LNCaP clone FGC (cell line): ENCODE measurements around the gene N4BP3.

Experiments used
- DNase-seq: peaks from one replicate; pipeline ENCODE4 v3.0.0-alpha.2; 2011; ENCODE audit warnings: low read depth
- H3K4me3 ChIP-seq: 2 replicates; pipeline ENCODE4 v1.5.1; 2011; ENCODE audit warnings: mild to moderate bottlenecking, low read depth, low read length, control low read depth
- TF ChIP-seq, protein P1 (sequence below): IDR thresholded peaks from 2 replicates; pipeline ENCODE4 v1.5.1; 2012; ENCODE audit warnings: mild to moderate bottlenecking; ENCODE audit not compliant: control insufficient read depth, insufficient read depth; ENCODE audit errors: extremely low read depth

N4BP3 gene

GRCh38 chr5:178163772-178164735 is 50.7 kb downstream of the N4BP3 start:
- TF ChIP-seq, protein P1, sequence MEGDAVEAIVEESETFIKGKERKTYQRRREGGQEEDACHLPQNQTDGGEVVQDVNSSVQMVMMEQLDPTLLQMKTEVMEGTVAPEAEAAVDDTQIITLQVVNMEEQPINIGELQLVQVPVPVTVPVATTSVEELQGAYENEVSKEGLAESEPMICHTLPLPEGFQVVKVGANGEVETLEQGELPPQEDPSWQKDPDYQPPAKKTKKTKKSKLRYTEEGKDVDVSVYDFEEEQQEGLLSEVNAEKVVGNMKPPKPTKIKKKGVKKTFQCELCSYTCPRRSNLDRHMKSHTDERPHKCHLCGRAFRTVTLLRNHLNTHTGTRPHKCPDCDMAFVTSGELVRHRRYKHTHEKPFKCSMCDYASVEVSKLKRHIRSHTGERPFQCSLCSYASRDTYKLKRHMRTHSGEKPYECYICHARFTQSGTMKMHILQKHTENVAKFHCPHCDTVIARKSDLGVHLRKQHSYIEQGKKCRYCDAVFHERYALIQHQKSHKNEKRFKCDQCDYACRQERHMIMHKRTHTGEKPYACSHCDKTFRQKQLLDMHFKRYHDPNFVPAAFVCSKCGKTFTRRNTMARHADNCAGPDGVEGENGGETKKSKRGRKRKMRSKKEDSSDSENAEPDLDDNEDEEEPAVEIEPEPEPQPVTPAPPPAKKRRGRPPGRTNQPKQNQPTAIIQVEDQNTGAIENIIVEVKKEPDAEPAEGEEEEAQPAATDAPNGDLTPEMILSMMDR = peak; percentile 99
- DNase-seq = peak; percentile 46
- no peak overlapping the region for H3K4me3 ChIP-seq

DNA sequence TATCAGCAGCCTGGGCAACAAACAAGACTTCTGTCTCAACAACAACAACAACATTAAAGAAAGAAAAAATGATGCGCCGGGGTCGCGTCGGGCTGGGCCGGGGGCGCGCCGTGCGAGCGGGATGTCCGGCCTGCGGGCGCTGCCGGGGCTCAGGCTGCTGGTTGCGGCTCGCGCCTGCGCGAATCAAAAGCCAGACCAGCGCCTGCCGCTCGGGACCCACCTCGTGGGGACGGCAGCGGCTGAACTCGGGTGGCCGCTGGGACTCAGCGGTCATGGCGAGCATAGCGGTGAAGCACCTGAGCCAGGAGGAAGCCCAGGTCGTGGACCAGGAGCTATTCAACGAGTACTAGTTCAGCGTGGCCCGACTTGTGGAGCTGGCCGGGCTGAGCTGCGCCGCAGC is 52.2 kb downstream of the N4BP3 start:
- TF ChIP-seq, protein P1 = no peak

DNA sequence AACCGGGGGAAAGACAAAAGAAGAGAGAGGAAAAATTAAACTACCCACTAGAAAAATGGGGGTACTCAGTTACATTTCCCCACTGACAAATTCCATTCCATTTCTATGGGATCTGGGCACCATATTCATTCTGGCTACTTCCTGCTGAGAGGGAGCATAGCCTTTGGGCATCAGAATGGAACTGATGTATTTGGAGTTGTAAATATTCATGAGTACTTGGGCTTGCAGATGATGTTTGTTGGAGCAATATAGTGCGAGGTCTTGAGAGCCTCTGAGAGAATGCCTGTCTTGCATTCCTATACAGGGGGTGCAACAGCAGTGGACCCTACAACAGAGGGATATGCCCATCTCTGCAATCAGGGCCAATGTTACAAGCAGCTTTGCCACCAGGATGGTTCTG is 57.1 kb downstream of the N4BP3 start:
- TF ChIP-seq, protein P1 = no peak

More for the DNA sequence above, 52.2 kb downstream of the N4BP3 start:
- no peak overlapping the region for H3K4me3 ChIP-seq
- DNase-seq = no peak

DNA sequence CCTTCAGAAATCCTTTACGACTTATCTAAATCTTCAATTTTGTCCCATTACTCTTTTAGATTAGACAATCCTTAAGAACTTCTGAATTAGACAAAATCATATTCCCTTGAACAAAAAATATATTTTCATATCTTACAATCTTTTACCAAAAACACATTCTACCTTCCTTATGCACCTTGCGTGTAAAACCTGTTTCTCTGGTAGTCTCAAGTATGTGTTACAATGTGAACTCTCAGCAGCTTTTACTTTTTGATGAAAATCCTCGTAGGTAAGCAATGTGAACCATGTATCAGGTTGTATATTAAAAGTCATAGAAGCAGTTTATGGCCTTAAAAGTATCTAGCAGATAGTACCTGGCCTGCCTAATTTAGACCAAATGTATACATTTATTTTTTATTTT is 61.1 kb downstream of the N4BP3 start:
- H3K4me3 ChIP-seq = no peak overlapping the region
- no peak for DNase-seq
- TF ChIP-seq, protein P1 = no peak

More for the DNA sequence above, 57.1 kb downstream of the N4BP3 start:
- DNase-seq = no peak
- H3K4me3 ChIP-seq = no peak overlapping the region
